Esophagus muscularis mucosa (tissue), 4 donors: ENCODE data around the gene THSD4.

ENCODE experiments used
- EP300 ChIP-seq: sonication (generic); formaldehyde crosslinking; IDR thresholded peaks from one replicate; pipeline ENCODE4 v1.6.1; 2017; ENCODE audit warnings: antibody characterized with exemption
- POLR2A ChIP-seq: fragments of 450-650 bp; IDR thresholded peaks from one replicate; pipeline ENCODE4 v1.6.1; 2017; ENCODE audit warnings: antibody characterized with exemption, moderate library complexity, mild to moderate bottlenecking, low read depth
- POLR2AphosphoS5 ChIP-seq, 2 donors: sonication (generic); formaldehyde crosslinking; IDR thresholded peaks; one replicate each; pipeline ENCODE4 v1.6.1; 2017; ENCODE audit warnings: antibody characterized with exemption in 2 of 2
- TF ChIP-seq, protein P1 (sequence below), 3 experiments: fragments of 200-600 bp in 2 of 3; fragments of 450-650 bp in 1 of 3; sonication (generic) in 2 of 3; IDR thresholded peaks; one replicate each; pipeline ENCODE4 v1.5.1; 2017 to 2019; ENCODE audit warnings: antibody characterized with exemption in 3 of 3, mild to moderate bottlenecking in 2 of 3, moderate library complexity in 1 of 3

DNA sequence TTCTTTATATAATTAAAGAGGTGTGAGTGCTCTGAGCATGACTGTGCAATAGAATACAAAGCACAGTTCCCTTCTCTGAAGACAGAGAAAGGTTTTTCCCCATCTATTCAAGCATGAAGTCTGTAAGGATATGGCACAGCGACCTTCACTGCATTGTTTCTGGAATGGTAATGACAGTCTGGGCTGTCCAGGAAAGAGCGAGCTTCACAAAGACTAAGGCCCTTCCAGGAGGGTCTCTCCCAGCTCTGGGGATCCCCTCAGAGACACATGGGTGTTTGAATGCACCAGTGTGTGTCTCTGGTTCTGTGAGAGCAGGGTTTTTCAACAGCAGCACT, 515.2 kb downstream of the THSD4 start:
- TF ChIP-seq, protein P1, sequence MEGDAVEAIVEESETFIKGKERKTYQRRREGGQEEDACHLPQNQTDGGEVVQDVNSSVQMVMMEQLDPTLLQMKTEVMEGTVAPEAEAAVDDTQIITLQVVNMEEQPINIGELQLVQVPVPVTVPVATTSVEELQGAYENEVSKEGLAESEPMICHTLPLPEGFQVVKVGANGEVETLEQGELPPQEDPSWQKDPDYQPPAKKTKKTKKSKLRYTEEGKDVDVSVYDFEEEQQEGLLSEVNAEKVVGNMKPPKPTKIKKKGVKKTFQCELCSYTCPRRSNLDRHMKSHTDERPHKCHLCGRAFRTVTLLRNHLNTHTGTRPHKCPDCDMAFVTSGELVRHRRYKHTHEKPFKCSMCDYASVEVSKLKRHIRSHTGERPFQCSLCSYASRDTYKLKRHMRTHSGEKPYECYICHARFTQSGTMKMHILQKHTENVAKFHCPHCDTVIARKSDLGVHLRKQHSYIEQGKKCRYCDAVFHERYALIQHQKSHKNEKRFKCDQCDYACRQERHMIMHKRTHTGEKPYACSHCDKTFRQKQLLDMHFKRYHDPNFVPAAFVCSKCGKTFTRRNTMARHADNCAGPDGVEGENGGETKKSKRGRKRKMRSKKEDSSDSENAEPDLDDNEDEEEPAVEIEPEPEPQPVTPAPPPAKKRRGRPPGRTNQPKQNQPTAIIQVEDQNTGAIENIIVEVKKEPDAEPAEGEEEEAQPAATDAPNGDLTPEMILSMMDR (IDR thresholded peaks at IDR 0.05): no peak
- TF ChIP-seq POLR2A: no peak
- no peak for TF ChIP-seq POLR2AphosphoS5 (IDR thresholded peaks at IDR 0.05)
- TF ChIP-seq EP300: no peak
